GM12874 (cell line): ENCODE data around the gene NCAM1.

Experiments
- TF ChIP-seq, protein P1 (sequence below): IDR thresholded peaks from 2 replicates; pipeline ENCODE4 v1.5.1; 2011; ENCODE audit warnings: low read depth, mild to moderate bottlenecking, control low read depth, low read length, moderate library complexity; ENCODE audit not compliant: insufficient read depth

Gene NCAM1

DNA sequence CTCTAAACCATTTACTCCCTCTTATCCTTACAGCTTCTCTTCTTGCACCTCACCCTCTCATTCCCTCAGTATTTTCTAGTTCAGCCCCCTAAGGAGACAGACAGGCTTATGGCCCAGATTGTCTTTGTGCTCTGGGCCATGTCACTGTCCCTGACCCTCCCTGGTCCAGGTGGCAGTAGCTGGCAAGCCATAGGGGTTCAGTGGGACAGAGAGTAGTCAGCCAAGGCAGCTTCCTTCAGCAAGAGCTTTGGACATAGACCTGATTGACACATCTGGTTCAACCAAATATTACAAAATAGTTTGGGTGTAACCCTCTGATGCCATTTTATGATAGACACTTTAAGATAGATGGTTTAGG lies 53.9 kb downstream of the NCAM1 start:
- TF ChIP-seq, protein P1, sequence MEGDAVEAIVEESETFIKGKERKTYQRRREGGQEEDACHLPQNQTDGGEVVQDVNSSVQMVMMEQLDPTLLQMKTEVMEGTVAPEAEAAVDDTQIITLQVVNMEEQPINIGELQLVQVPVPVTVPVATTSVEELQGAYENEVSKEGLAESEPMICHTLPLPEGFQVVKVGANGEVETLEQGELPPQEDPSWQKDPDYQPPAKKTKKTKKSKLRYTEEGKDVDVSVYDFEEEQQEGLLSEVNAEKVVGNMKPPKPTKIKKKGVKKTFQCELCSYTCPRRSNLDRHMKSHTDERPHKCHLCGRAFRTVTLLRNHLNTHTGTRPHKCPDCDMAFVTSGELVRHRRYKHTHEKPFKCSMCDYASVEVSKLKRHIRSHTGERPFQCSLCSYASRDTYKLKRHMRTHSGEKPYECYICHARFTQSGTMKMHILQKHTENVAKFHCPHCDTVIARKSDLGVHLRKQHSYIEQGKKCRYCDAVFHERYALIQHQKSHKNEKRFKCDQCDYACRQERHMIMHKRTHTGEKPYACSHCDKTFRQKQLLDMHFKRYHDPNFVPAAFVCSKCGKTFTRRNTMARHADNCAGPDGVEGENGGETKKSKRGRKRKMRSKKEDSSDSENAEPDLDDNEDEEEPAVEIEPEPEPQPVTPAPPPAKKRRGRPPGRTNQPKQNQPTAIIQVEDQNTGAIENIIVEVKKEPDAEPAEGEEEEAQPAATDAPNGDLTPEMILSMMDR = no peak

DNA sequence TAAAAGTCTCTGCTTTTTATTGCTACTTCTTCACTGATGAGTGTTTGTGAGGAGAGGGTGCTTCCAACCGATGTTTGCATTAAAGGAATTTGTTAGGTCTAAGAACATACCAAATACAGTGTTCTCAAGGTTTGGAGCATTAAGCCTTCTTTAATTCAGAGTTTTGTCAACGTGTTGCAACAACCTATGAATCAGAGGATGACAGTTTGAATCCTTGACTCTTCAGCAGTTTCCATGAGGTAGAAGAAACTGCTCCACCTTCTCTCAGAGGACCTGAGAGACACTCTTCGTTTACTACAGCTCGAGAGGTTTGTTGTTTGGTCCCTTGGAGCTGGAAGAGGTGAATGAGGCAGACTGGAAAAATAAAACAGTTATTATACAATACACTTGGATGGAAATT lies 55.7 kb downstream of the NCAM1 start:
- TF ChIP-seq, protein P1 = no peak

DNA sequence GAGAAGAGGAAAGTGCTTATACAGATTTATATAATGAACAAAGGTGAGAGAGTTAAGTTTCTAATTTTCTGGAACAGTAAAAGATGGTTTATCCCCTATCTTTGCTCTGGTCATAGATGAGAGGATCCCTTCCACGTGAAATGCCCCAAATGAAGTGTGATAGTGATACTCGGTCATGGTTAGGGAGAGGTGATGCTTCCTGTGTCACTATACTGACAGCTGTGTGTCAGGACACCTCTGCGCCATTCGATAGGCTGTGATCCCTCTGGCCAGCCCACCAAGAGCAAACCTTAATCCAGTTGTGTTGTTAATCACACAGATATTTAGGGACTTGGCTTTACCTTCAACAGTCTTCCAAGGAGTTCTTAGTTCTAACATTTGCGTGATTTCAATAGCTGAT lies 57.7 kb downstream of the NCAM1 start:
- TF ChIP-seq, protein P1 = no peak

DNA sequence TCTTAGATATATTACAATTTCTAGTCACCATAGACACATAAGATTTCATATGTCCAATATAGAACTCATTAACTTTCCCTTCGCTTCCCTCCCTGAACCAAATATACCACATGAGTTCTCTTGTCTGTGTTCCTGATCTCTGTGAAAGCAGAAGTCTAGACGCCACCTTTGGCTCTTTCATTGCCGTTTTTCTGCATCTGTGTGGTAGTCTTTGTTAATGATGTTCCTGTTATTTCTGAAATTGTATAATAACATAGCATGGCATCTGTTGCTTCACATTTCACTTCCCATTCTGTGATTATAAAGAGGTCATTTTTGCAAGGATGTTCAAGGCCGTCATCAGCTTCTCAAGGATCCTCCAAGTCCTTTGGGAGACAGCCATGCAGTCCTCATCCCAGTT lies 58.5 kb downstream of the NCAM1 start:
- TF ChIP-seq, protein P1 = no peak

DNA sequence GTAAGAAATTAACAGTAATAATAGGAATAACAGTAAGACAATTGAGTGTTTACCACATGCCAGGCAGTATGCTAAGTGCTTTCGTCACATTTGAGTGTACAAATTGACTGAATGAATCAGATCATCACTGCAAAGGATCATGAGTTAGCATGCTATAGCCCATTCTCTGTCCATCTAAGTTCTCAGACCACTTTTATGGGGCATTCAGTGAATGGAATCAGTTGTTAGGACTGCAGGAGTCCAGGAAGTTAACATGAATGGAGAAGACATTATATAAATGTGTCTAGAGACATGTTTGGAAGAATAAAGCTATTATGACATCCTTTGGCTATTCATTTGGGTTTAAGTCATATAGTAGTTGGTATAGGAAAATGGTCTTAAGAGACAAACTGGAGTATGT lies 59.9 kb downstream of the NCAM1 start:
- TF ChIP-seq, protein P1 = no peak

- TF ChIP-seq, protein P1 = no peak
Observed at GRCh38 chr11:113022262-113022661, 61.0 kb downstream of the NCAM1 start.

DNA sequence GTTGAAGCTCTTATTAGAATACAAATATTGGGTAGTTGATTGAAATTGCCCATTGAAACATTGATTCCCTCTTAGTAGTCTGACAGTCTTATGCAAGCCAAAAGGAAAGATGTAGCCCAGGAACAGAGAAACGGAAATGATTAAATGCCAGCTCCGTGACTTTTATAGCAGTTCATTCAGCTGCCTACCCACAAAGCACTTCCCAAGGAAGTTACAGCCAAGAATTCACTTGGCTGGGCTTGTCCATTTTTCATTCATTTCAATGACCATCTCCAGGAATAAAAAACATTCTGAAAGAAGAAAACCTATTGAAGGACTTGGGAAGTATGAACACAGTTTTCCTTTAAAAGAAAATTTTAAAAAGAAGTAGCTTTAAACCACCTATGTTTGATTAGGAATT lies 62.0 kb downstream of the NCAM1 start:
- TF ChIP-seq, protein P1 = no peak

GRCh38 chr11:113023986-113024385 lies 62.8 kb downstream of the NCAM1 start:
- TF ChIP-seq, protein P1 = no peak
